Endothelial cell (in vitro differentiated cells): ENCODE measurements around the gene OPN5. TPM values are rescaled to one million over a fixed set of nuclear protein-coding genes. Genes with fewer than 3 reads are reported as not detected.

Experiments
- DNase-seq: peaks from one replicate; pipeline ENCODE4 v3.0.0; 2021; ENCODE audit warnings: low spot score
- H3K27ac Mint-ChIP-seq: one replicate; pipeline ENCODE4 v1.8.0; 2021; ENCODE audit warnings: mixed read lengths, inconsistent platforms; ENCODE audit not compliant: unreplicated experiment
- H3K27me3 Mint-ChIP-seq: one replicate; pipeline ENCODE4 v1.8.0; 2021; ENCODE audit warnings: mild to moderate bottlenecking, moderate library complexity, mixed read lengths, inconsistent platforms; ENCODE audit not compliant: unreplicated experiment
- H3K36me3 Mint-ChIP-seq: one replicate; pipeline ENCODE4 v1.8.0; 2021; ENCODE audit warnings: mild to moderate bottlenecking, low read depth, mixed read lengths, inconsistent platforms; ENCODE audit not compliant: unreplicated experiment
- H3K4me1 Mint-ChIP-seq: one replicate; pipeline ENCODE4 v1.8.0; 2021; ENCODE audit warnings: mild to moderate bottlenecking, mixed read lengths, inconsistent platforms; ENCODE audit not compliant: unreplicated experiment
- H3K4me3 Mint-ChIP-seq: one replicate; pipeline ENCODE4 v1.8.0; 2021; ENCODE audit warnings: mild to moderate bottlenecking, mixed read lengths, inconsistent platforms; ENCODE audit not compliant: unreplicated experiment
- H3K9me3 Mint-ChIP-seq: one replicate; pipeline ENCODE4 v1.8.0; 2021; ENCODE audit warnings: mixed read lengths, inconsistent platforms; ENCODE audit not compliant: unreplicated experiment
- CTCF ChIP-seq: fragments of 200-600 bp; sonication (generic); IDR thresholded peaks from one replicate; pipeline ENCODE4 v1.5.0; 2021; ENCODE audit warnings: antibody characterized with exemption; ENCODE audit not compliant: unreplicated experiment
- total RNA-seq: library from RNA; stranded (reverse); fragmentation: NEBNext Ultra II Directional; extraction: Animal tissue kit (Norgen Biotek cat#: 25700); gene quantifications from one replicate; pipeline ENCODE4 v1.2.1, GENCODE V29; 2021; ENCODE audit not compliant: unreplicated experiment

The OPN5 gene
- total RNA-seq, 1 donor from 2014 or later = 12.1 TPM

- Mint-ChIP-seq H3K4me3 (no peak overlapping the region), H3K9me3 (no peaks in the 10 kb centered on the region), H3K36me3 (no peaks in the 10 kb centered on the region), H3K27ac (no peak overlapping the region), H3K27me3 (no peaks in the 10 kb centered on the region), H3K4me1 (no peaks in the 10 kb centered on the region)
- DNase-seq = no peak
- no peak for TF ChIP-seq CTCF
Observed at GRCh38 chr6:47752801-47753200, 29.0 kb upstream of the OPN5 start.

DNA sequence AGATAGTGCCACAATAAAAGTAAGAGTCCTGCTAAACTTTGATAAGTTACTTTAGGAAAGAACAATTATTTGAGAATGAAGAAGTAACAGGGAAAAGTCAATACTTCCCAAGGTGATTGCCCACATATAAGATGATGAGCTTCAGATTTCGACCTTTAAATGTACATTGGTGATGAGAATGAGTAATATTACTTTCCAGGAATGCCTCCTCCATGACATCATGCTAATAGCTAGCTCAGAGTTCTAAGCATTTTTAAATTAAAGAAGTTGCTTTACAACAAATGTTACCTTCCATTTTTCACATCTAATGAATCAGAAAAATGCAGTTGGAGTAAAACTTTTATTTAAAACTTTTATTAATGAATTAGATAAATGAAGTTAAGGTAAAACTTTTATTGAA is 22.5 kb upstream of the OPN5 start:
- Mint-ChIP-seq H3K27ac (no peak overlapping the region), H3K4me1 (no peaks in the 10 kb centered on the region), H3K4me3 (no peak overlapping the region), H3K27me3 (no peaks in the 10 kb centered on the region), H3K9me3 (no peaks in the 10 kb centered on the region), H3K36me3 (no peaks in the 10 kb centered on the region)
- no peak for DNase-seq
- TF ChIP-seq CTCF = no peak

GRCh38 chr6:47762502-47762901 is 19.3 kb upstream of the OPN5 start:
- Mint-ChIP-seq H3K4me1 (no peaks in the 10 kb centered on the region), H3K27ac (no peak overlapping the region), H3K36me3 (no peaks in the 10 kb centered on the region), H3K4me3 (no peak overlapping the region), H3K27me3 (no peaks in the 10 kb centered on the region), H3K9me3 (no peaks in the 10 kb centered on the region)
- no peak for TF ChIP-seq CTCF
- DNase-seq = no peak

- no peaks in the 10 kb centered on the region for H3K9me3 Mint-ChIP-seq
- no peak for TF ChIP-seq CTCF
- no peak overlapping the region for H3K27ac Mint-ChIP-seq
- peaks cover 2% of the 10 kb centered on the region for H3K4me1 Mint-ChIP-seq
- DNase-seq = no peak
- H3K4me3 Mint-ChIP-seq = no peak overlapping the region
- no peaks in the 10 kb centered on the region for H3K36me3 Mint-ChIP-seq
- H3K27me3 Mint-ChIP-seq = no peaks in the 10 kb centered on the region
Observed at GRCh38 chr6:47766445-47766844, 15.4 kb upstream of the OPN5 start.

DNA sequence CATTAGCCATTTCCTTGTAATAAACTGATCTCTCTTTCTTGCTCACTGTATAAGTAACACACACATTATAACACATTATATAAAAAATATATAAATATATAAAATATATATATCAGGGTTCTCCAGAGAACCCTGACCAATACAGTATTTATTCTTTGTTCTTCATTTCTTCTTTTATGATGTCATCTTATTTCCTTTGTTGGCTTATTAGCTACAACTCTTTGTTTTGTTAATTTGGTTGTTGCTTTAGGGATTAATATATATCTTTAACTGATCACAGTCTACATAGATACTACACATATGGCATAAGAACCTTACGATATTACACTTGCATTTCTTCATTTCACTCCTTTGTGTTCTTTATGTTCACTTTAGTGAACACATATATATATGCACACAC is 14.7 kb upstream of the OPN5 start:
- Mint-ChIP-seq H3K9me3 (no peaks in the 10 kb centered on the region), H3K27ac (no peak overlapping the region), H3K4me1 (peaks cover 3% of the 10 kb centered on the region), H3K36me3 (no peaks in the 10 kb centered on the region), H3K27me3 (no peaks in the 10 kb centered on the region), H3K4me3 (no peak overlapping the region)
- TF ChIP-seq CTCF = no peak
- DNase-seq = no peak
